OCI-LY3 (cell line): ENCODE data around the gene SUPT20H.

Source experiments
- H2AFZ ChIP-seq: fragments of 200-600, 300-600 bp; shearing (Covaris generic); 2 replicates; pipeline ENCODE4 v1.6.0; 2014; ENCODE audit warnings: antibody characterized with exemption, low read depth, low read length
- H3K27ac ChIP-seq: fragments of 200-600, 300-600 bp; sonication (generic); 2 replicates; pipeline ENCODE4 v1.5.1; 2014; ENCODE audit warnings: mild to moderate bottlenecking, low read length, moderate library complexity, mixed read lengths
- H3K27me3 ChIP-seq: fragments of 200-600, 300-600 bp; sonication (generic); 2 replicates; pipeline ENCODE4 v1.6.1; 2014; ENCODE audit warnings: low read depth, low read length, mixed read lengths
- H3K36me3 ChIP-seq: fragments of 200-600, 300-600 bp; sonication (generic); replicated peaks from 2 replicates; pipeline ENCODE3; 2014; ENCODE audit warnings: low read depth, low read length, mixed read lengths
- H3K4me1 ChIP-seq: fragments of 300-600, 200-600 bp; sonication (generic); 2 replicates; pipeline ENCODE4 v1.6.1; 2014; ENCODE audit warnings: low read length, mixed read lengths
- H3K4me2 ChIP-seq: fragments of 200-600, 300-600 bp; sonication (generic); 2 replicates; pipeline ENCODE4 v1.6.1; 2014; ENCODE audit warnings: low read length, mixed read lengths
- H3K4me3 ChIP-seq: fragments of 300-600, 200-600 bp; sonication (generic); 2 replicates; pipeline ENCODE4 v1.5.1; 2014; ENCODE audit warnings: antibody characterized with exemption, mild to moderate bottlenecking, low read length, moderate library complexity
- H3K79me2 ChIP-seq: fragments of 300-600, 200-600 bp; shearing (Covaris generic); 2 replicates; pipeline ENCODE4 v1.6.1; 2014; ENCODE audit warnings: mild to moderate bottlenecking, low read length, mixed read lengths
- H3K9ac ChIP-seq: fragments of 300-600, 200-600 bp; shearing (Covaris generic); 2 replicates; pipeline ENCODE4 v1.6.0; 2014; ENCODE audit warnings: mild to moderate bottlenecking, low read length, moderate library complexity
- H3K9me3 ChIP-seq: fragments of 200-600, 300-600 bp; shearing (Covaris generic); 2 replicates; pipeline ENCODE4 v1.6.1; 2014; ENCODE audit warnings: low read length, mixed read lengths; ENCODE audit not compliant: insufficient read depth
- H4K20me1 ChIP-seq: fragments of 200-600, 300-600 bp; sonication (generic); 2 replicates; pipeline ENCODE4 v1.6.1; 2016; ENCODE audit warnings: low read length, mixed read lengths; ENCODE audit not compliant: insufficient read depth
- CTCF ChIP-seq: fragments of 200-600, 300-600 bp; sonication (generic); IDR thresholded peaks from 2 replicates; pipeline ENCODE4 v1.5.1; 2014; ENCODE audit warnings: antibody characterized with exemption, low read length, low read depth
- EZH2phosphoT487 ChIP-seq: fragments of 200-600 bp; shearing (Covaris generic); IDR thresholded peaks from 2 replicates; pipeline ENCODE4 v1.6.1; 2018; ENCODE audit warnings: antibody characterized with exemption, mixed run types, low read depth

The SUPT20H gene

GRCh38 chr13:37001921-37002250, 57.6 kb downstream of the SUPT20H start:
- no peaks in the 10 kb centered on the region for H4K20me1 ChIP-seq
- peak overlapping the region; percentile 94 for H3K4me3 ChIP-seq
- H3K4me2 ChIP-seq: peak overlapping the region; percentile 72
- H3K4me1 ChIP-seq: peaks cover 14% of the 10 kb centered on the region
- peaks cover 56% of the 10 kb centered on the region for H3K79me2 ChIP-seq
- peak overlapping the region; percentile 96 for H3K9ac ChIP-seq
- no peak overlapping the region for H3K27ac ChIP-seq
- H3K36me3 ChIP-seq: peaks cover 35% of the 10 kb centered on the region
- TF ChIP-seq EZH2phosphoT487 (no peak), CTCF (no peak)
- no peaks in the 10 kb centered on the region for H3K9me3 ChIP-seq
- no peak overlapping the region for H2AFZ ChIP-seq
- H3K27me3 ChIP-seq: no peaks in the 10 kb centered on the region

GRCh38 chr13:36999054-36999714, 60.3 kb downstream of the SUPT20H start, which contains the start of gene ALG5:
Gene ALG5 (minus strand): TSS chr13:36999340. CDS start chr13:36999300, 40 bp downstream.
- Histone ChIP-seq H3K27me3 (no peaks in the 10 kb centered on the region), H3K9me3 (no peaks in the 10 kb centered on the region), H3K36me3 (peaks cover 35% of the 10 kb centered on the region), H4K20me1 (peaks cover 3% of the 10 kb centered on the region), H2AFZ (peak within 1 kb of the TSS; percentile 77), H3K27ac (peak within 1 kb of the TSS; percentile 91), H3K4me3 (peak within 1 kb of the TSS; percentile 94), H3K79me2 (peaks cover 81% of the 10 kb centered on the region), H3K9ac (peak within 1 kb of the TSS; percentile 98), H3K4me2 (peak within 1 kb of the TSS; percentile 93), H3K4me1 (peaks cover 19% of the 10 kb centered on the region)
- TF ChIP-seq EZH2phosphoT487 (no peak), CTCF (peak; percentile 96)

- Histone ChIP-seq H2AFZ (peak overlapping the region; percentile 77), H3K36me3 (peaks cover 37% of the 10 kb centered on the region), H3K9me3 (no peaks in the 10 kb centered on the region), H4K20me1 (peaks cover 3% of the 10 kb centered on the region), H3K4me1 (peaks cover 19% of the 10 kb centered on the region), H3K4me2 (peak overlapping the region; percentile 93), H3K9ac (peak overlapping the region; percentile 98), H3K4me3 (peak overlapping the region; percentile 94), H3K27ac (peak overlapping the region; percentile 54), H3K27me3 (no peaks in the 10 kb centered on the region), H3K79me2 (peaks cover 79% of the 10 kb centered on the region)
- TF ChIP-seq EZH2phosphoT487 (no peak), CTCF (no peak)
Measured at GRCh38 chr13:36998624-36999041, 60.9 kb downstream of the SUPT20H start.

DNA sequence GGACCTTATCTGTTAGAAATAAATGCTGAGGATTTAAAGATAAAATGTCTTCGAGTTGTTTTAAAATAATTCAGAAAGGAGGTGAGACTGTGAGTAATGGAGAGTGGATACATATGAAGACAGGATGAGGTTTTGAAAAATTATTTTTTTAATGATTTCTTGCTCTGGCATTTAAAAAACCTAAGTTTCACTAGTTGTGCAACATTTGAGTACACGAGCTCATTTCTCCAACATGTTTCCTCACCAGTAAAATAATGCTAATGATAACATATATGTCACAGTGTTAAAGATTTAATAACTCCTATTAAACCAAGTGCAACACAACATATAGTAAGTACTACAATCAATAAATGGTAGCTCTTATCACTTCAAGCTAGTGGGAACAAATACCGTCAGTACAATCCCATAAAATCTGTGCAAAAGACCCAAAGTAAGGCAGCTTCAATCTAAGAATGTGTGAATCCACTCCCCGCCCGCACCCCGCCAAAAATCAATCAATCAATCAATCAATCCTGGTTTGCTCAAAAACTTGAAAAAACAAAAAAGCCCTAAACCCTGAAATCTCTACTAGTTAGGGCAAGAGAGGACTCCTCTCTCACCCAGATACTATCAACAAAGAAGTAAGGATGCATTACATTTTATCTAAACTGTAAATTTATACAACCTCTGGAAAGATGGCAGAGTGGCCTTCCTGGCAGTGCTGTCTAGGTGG, 61.6 kb downstream of the SUPT20H start:
- Histone ChIP-seq H3K4me1 (peaks cover 19% of the 10 kb centered on the region), H4K20me1 (peaks cover 3% of the 10 kb centered on the region), H3K9ac (peak overlapping the region; percentile 98), H3K4me3 (peak overlapping the region; percentile 94), H3K36me3 (peaks cover 37% of the 10 kb centered on the region), H2AFZ (no peak overlapping the region), H3K79me2 (peaks cover 71% of the 10 kb centered on the region), H3K27ac (no peak overlapping the region), H3K9me3 (no peaks in the 10 kb centered on the region), H3K4me2 (peak overlapping the region; percentile 93), H3K27me3 (no peaks in the 10 kb centered on the region)
- no peak for TF ChIP-seq EZH2phosphoT487
